Measurements from ENCODE around the gene LMF1. TPM values are rescaled to one million over a fixed set of nuclear protein-coding genes. Genes with fewer than 3 reads are reported as not detected.

LMF1 gene
- total RNA-seq, 1 experiment from 2014 or later, result 12.8 TPM

GRCh38 chr16:907361-907760 lies 63.4 kb downstream of the LMF1 start:
- peaks cover 0 to 8% of the 10 kb centered on the region in 2 experiments; a peak in 1 of 4 replicates for H3K9me3 ChIP-seq (ENCODE audit: control insufficient read depth in 1 of 2, insufficient read depth in 1 of 2, low read depth in 1 of 2, low read length in 2 of 2)
- H3K79me2 ChIP-seq (ENCODE audit: insufficient read depth, low read length), result no peaks in the 10 kb centered on the region
- intact Hi-C loops (cut with micrococcal nuclease), result no loop called here
- ATAC-seq (no peak), DNase-seq (ENCODE audit: low read depth, low spot score) (no peak)
- BruUV-seq (replicated peaks), result no TSS peak
- no peak overlapping the region for H2AFZ ChIP-seq (ENCODE audit: low read depth, low read length, poor library complexity, severe bottlenecking)
- RAD21 ChIA-PET (ENCODE audit: low non-redundant PET in 1 of 2, low total read pairs in 2 of 2, uncharacterized antibody in 2 of 2, unreplicated experiment in 2 of 2), result no interaction called here
- no peak overlapping the region for H3K9ac ChIP-seq (ENCODE audit: low read length)
- no peaks in the 10 kb centered on the region for H3K9me2 ChIP-seq (ENCODE audit: insufficient read depth)
- no peaks in the 10 kb centered on the region for H3K27me3 ChIP-seq (ENCODE audit: insufficient read depth, low read length)
- H3K36me3 ChIP-seq (ENCODE audit: control insufficient read depth in 1 of 2, insufficient read depth in 2 of 2, low read length in 2 of 2), result no peaks in the 10 kb centered on the region; a peak in 1 of 4 replicates
- H3K4me1 ChIP-seq (ENCODE audit: control insufficient read depth in 1 of 2, insufficient read depth in 2 of 2, low read length in 2 of 2), result no peaks in the 10 kb centered on the region
- POLR2A ChIA-PET, result no interaction called here
- H3K4me3 ChIP-seq (replicated peaks in 1 of 2; ENCODE audit: low read depth in 1 of 2, low read length in 2 of 2), result no peak overlapping the region
- CTCF ChIA-PET, result no interaction called here
- TF ChIP-seq YY1 (IDR thresholded peaks at IDR 0.05; ENCODE audit: extremely low read depth, insufficient replicate concordance, low read depth, low read length), result no peak
- no peak for TF ChIP-seq ZFX (IDR thresholded peaks at IDR 0.05)
- no peak for TF ChIP-seq EZH2 (IDR thresholded peaks at IDR 0.05)
- TF ChIP-seq ELF1 (IDR thresholded peaks at IDR 0.05; ENCODE audit: borderline replicate concordance, low read depth), result no peak
- no peak for TF ChIP-seq SP1 (IDR thresholded peaks at IDR 0.05; ENCODE audit: low read depth)
- no peak for TF ChIP-seq CTCF (IDR thresholded peaks at IDR 0.05 in 2 of 3, conservative IDR thresholded peaks at IDR 0.05 in 1 of 3; ENCODE audit: borderline replicate concordance in 1 of 3, insufficient read depth in 1 of 3, low read depth in 2 of 3, low read length in 2 of 3)
- no peak for TF ChIP-seq ZBTB33 (IDR thresholded peaks at IDR 0.05; ENCODE audit: extremely low read depth, insufficient replicate concordance, low read length)
- no peak overlapping the region for H3K4me2 ChIP-seq (ENCODE audit: low read length)
- no peaks in the 10 kb centered on the region for H4K20me1 ChIP-seq (ENCODE audit: insufficient read depth)
- no peak overlapping the region for H3K27ac ChIP-seq (ENCODE audit: low read depth, low read length)

Data from HCT116 (cell line).